NCI-H526 (cell line): ENCODE data around the gene CAB39L.
A peak's percentile ranks its signal among the peaks of the same experiment; 100 is the strongest.

Experiments used
- DNase-seq, 2 experiments: peaks; one replicate each; lab custom pipeline; 2025; lab: John Stamatoyannopoulos, UW

The CAB39L gene

GRCh38 chr13:49400755-49401659 is 42.9 kb downstream of the CAB39L start:
- DNase-seq = peak; percentile 29 to 46

DNA sequence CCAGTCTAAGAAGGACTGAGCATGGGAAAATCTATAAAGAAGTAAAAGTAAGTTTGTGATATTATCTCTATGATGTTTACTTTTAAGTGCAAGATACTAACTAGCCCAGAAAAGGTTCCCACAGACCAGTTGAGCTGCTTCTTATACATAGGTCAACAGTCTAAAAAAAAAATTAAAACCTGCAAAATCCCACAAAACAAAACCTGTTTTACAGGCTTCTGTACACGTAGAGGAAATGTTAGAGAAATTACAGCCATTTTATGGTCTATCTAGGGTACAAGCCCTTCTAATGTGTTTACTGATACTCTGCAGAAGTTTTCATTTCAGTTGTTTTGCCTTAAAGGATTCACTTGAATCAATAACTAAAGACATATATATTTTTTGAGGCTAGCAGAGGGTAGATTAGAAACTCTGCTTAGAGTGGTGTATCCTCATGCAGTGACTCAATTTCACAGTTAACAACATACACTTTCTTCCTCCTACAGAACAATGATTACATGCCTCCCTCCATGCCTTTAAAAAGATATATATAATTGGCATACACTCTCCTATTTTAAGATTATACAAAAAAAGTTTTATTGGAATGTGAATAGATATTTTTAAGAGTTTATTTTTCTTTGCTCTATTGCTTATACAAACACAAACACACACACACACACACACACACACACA is 43.9 kb downstream of the CAB39L start:
- DNase-seq = peak in 1 of 2 experiments; percentile 52

GRCh38 chr13:49395878-49396380 is 47.9 kb downstream of the CAB39L start:
- DNase-seq = no peak

DNA sequence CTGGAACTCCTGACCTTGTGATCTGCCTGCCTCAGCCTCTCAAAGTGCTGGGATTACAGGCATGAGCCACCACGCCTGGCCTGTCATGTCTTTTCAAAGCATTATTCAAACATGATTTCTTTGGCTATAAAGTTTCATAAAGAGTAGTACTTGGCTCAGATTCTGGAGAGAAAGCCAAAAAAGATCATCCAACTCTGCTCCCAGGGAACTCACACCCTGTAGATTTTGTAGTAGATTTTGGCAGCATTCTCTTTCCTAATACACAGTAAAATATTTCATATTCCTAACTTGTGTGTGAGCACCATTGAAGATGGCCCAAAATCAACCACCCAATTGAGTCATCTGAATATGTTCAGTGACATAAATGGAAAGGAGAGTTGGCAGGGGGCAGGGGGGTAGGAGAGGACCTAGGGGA is 48.4 kb downstream of the CAB39L start:
- no peak for DNase-seq

DNA sequence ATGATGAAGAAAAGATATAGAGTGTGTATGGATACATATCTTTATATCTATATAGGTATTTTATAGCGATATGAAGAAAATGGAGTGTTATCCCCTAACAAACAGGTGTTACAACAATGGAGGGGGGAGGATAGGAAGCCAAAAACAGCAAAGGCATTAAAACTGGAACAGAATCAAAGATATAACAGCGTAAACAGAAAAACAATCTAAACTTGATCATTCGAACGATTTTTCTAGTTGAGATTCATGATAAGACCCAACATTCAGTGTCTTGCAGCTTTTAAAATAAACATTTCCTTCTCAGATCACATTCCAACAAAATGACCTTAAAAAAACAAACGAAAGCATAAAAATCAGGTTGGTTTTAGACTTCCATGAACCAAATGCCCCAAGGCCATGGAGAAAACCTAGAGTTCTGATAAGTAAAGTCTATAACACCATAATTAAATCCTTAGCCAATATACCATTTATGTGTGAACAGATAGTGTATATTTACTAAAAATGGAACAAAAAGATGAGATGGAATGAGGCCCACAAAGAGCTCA is 55.7 kb downstream of the CAB39L start:
- no peak for DNase-seq

GRCh38 chr13:49386664-49387063 is 57.2 kb downstream of the CAB39L start:
- DNase-seq = no peak

DNA sequence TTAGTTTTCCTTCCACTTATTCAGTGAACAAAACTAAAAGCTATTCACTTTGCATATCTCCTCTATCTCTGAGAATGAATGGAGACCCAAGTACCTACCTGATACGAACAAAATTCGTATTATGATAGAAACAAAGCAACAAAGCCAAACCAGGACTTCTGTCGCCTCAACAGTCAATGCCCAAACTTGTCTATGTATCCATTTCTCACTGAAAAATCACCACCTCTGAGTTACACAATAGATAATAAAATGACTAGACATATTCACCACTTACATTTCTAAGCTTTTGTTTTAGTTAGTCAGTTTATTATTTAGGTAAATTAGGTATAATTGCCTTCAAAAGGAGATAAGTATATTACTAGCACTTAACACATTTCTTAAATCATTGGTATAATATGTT is 67.7 kb downstream of the CAB39L start:
- no peak for DNase-seq

- DNase-seq = no peak
Observed at GRCh38 chr13:49374585-49375290, 69.1 kb downstream of the CAB39L start.

GRCh38 chr13:49373716-49374115 is 70.1 kb downstream of the CAB39L start:
- no peak for DNase-seq

- peak; percentile 79 to 83 for DNase-seq
Observed at GRCh38 chr13:49371943-49372613, 71.8 kb downstream of the CAB39L start.

DNA sequence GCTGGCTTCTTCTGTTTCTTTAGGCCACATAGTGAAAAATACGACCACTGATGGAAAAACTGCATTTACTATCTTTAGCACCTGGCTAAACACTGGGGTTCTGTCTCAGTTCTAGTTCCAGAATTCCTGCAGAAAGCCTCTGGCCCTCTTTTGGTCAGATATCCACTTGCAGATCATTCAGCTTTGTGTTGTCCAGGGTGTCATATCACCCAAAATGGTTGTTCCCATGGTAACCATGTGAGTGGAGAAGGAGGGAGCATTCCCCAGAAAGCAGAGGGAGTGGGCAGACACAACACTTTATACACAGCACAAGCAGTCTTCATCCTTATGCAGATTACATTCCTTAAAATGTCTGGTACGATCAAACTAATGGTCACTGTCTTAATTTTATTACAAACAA is 73.5 kb downstream of the CAB39L start:
- no peak for DNase-seq

- DNase-seq = no peak
Observed at GRCh38 chr13:49369866-49370265, 74.0 kb downstream of the CAB39L start.

GRCh38 chr13:49368688-49369087 is 75.2 kb downstream of the CAB39L start:
- DNase-seq = no peak

GRCh38 chr13:49367640-49368422 is 76.0 kb downstream of the CAB39L start:
- DNase-seq = no peak

- no peak for DNase-seq
Observed at GRCh38 chr13:49366841-49367240, 77.0 kb downstream of the CAB39L start.

DNA sequence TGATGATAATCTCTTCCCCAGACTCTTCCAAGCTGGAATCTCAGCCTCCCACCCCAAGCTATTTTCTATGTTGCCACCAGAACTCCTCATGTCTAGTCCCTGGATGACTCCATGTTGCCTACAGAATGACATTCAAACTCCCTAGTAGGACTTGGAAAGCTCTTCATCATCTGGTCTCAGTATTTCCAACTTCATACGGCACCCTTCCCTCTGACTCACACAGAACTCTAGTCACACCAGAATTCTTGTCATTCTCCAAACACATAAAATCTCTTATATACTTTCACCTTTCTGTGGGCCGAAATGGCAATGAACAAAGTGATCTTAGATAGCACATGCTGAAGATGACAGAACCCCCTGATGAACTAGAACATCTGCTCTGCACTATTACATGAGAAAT is 86.2 kb downstream of the CAB39L start:
- DNase-seq = no peak

DNA sequence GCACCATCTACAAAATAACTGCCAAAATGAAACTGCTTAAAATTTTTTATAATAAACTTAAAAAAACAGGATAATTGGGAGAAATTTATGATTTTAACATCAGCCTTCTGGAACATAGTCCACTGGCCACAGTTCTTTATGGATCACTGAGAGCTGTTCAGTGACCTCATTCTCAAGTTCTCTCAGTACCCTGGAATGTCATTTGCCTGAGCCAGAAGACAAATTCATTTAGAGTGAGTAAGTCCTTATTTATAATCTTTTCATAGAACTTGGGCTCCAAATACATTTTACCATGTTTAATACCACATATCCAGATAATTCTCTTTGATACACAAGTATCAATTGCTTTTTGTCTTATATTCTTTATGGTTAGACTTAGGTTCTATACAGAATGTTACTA is 87.6 kb downstream of the CAB39L start:
- no peak for DNase-seq

GRCh38 chr13:49354719-49355118 is 89.1 kb downstream of the CAB39L start:
- DNase-seq = no peak

DNA sequence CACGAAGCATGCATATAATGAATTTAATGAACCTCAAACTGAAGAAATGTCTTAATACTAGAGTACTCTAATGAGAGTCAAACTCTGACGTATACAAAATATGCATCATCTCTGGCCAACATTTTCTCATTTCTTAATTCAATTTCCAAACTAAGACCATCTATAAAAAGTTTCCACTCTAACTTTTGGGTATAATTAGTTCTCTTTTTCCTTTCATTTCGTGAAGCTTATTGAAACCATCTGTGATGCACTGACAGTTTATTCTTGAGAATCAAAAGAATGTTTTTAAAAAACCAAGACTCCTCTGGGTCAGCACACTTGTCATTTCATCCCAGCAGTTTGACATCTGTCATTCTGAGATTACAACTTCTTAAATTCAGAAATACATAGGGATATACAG is 90.0 kb downstream of the CAB39L start:
- no peak for DNase-seq

DNA sequence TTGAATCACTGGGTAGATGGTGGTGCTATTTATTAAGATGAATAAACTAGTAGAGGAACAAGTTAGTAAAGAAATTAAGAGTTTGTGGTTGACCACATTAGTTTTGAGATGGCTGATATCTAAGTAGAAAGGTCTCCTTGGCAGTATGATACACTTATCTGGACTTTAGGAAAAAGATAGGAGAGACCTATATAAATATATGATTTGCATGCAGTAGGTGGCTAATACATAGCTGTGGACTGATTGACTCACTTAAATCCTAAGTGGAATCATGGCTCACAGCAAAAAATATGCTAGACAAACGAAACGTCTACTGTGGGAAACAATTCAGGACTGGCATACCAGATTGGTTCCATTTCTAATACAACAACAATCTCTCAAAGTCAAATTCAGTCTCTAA is 92.0 kb downstream of the CAB39L start:
- no peak for DNase-seq

GRCh38 chr13:49348751-49349150 is 95.1 kb downstream of the CAB39L start:
- DNase-seq = no peak
